Brain microvascular endothelial cell (primary cell): ENCODE results near the gene RING1.

Experiments used
- DNase-seq: peaks from one replicate; pipeline ENCODE4 v3.0.0-alpha.2; 2020
- H3K27ac ChIP-seq: fragments of 250-450 bp; sonication (Bioruptor Pico); 2 replicates; pipeline ENCODE4 v1.5.1; 2020; ENCODE audit warnings: mild to moderate bottlenecking, moderate library complexity
- H3K27me3 ChIP-seq: fragments of 250-450 bp; sonication (Bioruptor Pico); replicated peaks from 2 replicates; pipeline ENCODE4 v1.5.1; 2020; ENCODE audit warnings: mild to moderate bottlenecking
- H3K36me3 ChIP-seq: fragments of 250-450 bp; sonication (Bioruptor Pico); replicated peaks from 2 replicates; pipeline ENCODE4 v1.5.1; 2020; ENCODE audit warnings: mild to moderate bottlenecking
- H3K4me3 ChIP-seq: 2 replicates; pipeline ENCODE4 v1.5.1; 2011; ENCODE audit warnings: low read depth, mild to moderate bottlenecking, control low read depth, low read length, moderate library complexity
- CTCF ChIP-seq: IDR thresholded peaks from 2 replicates; pipeline ENCODE4 v1.5.1; 2011; ENCODE audit warnings: low read depth, mild to moderate bottlenecking, moderate library complexity, low read length, control low read depth, inconsistent platforms; ENCODE audit errors: missing control alignments
- in situ Hi-C: cut with HindIII; loops from 2 replicates; pipeline ENCODE4 v1.10.0; 2017; ENCODE audit warnings: low sequenced_read_pairs, low pct_ligation_motif_present

RING1 gene

DNA sequence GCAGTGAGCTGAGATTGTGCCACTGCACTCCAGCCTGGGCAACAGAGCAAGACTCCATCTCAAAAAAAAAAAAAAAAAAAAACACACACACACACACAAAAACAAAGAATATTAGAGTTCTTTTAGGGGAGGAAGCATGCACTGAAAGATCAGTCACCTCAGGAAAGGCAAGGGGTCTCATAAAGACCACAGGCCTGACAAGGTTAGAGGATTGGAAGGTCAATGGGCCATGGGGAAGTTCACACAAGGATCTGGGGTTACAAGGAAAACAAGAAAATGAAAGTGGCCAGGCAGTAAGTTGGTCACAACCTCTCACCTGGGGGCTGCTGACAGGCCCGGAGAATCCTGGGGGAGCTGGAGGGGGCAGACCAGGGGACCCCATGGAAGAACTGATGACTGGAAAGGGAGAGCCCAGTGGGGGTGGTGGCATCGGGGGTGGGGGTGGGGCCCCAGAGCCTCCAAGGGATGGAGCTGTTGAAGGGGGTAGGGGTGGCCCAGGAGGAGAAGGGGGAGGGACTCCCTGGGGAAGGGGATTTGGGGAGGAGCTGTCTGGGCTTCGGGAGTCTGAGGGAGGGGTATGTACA lies 9.4 kb upstream of the RING1 start:
- DNase-seq, result no peak
- peaks cover 58% of the 10 kb centered on the region for H3K36me3 ChIP-seq
- in situ Hi-C loops, result no loop called here
- H3K27me3 ChIP-seq, result no peaks in the 10 kb centered on the region
- TF ChIP-seq CTCF, result no peak
- H3K4me3 ChIP-seq, result peak overlapping the region; percentile 69
- no peak overlapping the region for H3K27ac ChIP-seq

- DNase-seq, result peak; percentile 31
- peaks cover 53% of the 10 kb centered on the region for H3K36me3 ChIP-seq
Observed at GRCh38 chr6:33199687-33200218, 8.5 kb upstream of the RING1 start.

DNA sequence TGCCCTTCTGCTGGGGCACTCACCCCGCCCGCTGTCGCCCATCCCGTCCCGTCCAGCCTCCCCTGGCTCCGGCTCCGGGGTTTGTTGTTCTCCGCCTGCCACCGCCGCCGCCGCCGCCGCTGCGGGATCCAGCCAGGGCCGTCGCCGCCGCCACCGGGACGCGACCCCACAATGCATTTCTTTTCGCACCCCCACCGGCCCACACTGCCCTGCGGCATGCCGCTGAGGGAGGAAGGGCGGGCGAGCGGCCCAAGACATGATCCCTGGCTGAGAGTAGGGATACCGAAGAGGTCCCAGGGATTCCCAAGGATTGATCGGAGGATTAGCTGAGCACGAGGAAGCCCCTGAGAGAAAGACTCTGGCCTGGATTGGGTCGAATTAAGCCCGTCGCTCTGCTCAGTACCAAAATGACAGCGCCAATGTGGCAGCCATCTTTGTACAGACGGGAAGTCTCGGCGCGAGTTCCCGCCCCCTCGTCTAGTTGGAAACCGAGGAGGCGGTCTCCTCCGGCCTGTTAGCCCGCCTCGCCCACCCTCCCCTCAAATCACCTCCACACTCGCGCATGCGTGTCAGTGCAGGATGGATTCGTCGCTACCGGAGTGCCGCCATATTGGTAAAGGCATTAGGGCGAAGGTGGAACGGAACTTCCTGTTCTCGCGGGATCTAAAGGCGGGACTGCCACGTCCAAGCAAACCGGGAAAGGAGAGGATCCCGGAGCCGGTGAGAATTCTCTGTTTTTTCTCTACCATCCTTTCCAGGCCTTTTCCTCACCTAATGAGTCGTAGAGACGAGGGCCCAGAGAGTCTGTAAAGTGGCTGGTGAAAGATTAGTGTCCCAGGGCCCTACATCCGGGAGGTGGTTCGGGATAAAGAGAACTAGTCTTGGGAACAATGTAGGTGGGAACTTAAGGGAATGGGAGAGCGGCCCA lies 7.8 kb upstream of the RING1 start, which contains the start of the genes RXRB and SLC39A7:
Gene RXRB (minus strand): TSS at position 447 of the 928 bp plus-strand sequence. CDS start 189 bp downstream, at position 258.
Gene SLC39A7 (plus strand): TSS at position 649 of the 928 bp plus-strand sequence. CDS start 379 bp downstream, outside the sequence.
- TF ChIP-seq CTCF, result no peak
- H3K4me3 ChIP-seq, result peak within 1 kb of the TSS; percentile 69
- H3K27ac ChIP-seq, result peak within 1 kb of the TSS; percentile 95
- no peaks in the 10 kb centered on the region for H3K27me3 ChIP-seq
- DNase-seq, result peak; percentile 99
- in situ Hi-C loops, result no loop called here
- H3K36me3 ChIP-seq, result peaks cover 45% of the 10 kb centered on the region

More at GRCh38 chr6:33199687-33200218, 8.5 kb upstream of the RING1 start:
- peak overlapping the region; percentile 95 for H3K27ac ChIP-seq
- TF ChIP-seq CTCF, result no peak
- peak overlapping the region; percentile 69 for H3K4me3 ChIP-seq
- no peaks in the 10 kb centered on the region for H3K27me3 ChIP-seq
- in situ Hi-C loops, result no loop called here

DNA sequence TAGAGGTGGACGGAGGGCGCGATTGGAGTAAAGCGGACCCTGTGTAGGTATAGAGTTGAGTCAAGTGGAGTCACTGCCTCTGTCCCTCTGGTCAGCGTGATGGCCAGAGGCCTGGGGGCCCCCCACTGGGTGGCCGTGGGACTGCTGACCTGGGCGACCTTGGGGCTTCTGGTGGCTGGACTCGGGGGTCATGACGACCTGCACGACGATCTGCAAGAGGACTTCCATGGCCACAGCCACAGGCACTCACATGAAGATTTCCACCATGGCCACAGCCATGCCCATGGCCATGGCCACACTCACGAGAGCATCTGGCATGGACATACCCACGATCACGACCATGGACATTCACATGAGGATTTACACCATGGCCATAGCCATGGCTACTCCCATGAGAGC lies 7.2 kb upstream of the RING1 start:
- peak overlapping the region; percentile 95 for H3K27ac ChIP-seq
- no peak for DNase-seq
- H3K4me3 ChIP-seq, result peak overlapping the region; percentile 69
- TF ChIP-seq CTCF, result peak; percentile 13
- no peaks in the 10 kb centered on the region for H3K27me3 ChIP-seq
- in situ Hi-C loops, result no loop called here
- peaks cover 39% of the 10 kb centered on the region for H3K36me3 ChIP-seq

DNA sequence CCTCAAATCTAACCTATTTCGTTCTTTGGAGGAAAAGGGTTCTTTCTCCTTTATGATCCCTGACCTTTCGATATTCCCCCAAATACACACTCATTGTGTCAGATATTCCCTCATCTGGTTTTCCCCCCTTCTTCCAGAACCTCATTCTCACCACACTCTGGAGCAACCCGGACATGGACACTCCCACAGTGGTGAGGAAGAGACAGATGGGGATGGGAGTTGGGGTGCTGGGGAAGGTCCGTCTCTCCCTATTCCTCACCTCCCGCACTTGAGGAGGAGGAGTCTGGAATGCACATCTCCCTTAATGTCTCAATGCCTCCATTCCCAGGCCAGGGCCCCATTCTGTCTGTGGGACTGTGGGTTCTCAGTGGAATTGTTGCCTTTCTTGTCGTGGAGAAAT lies 6.4 kb upstream of the RING1 start:
- no peak overlapping the region for H3K27ac ChIP-seq
- no peak for DNase-seq
- in situ Hi-C loops, result no loop called here

More for the DNA sequence above, 6.4 kb upstream of the RING1 start:
- Histone ChIP-seq H3K36me3 (peaks cover 36% of the 10 kb centered on the region), H3K27me3 (no peaks in the 10 kb centered on the region), H3K4me3 (peak overlapping the region; percentile 69)
- no peak for TF ChIP-seq CTCF
